Astrocyte of the cerebellum (primary cell): Measurements from ENCODE around the gene LIN37.

Experiments used
- DNase-seq: peaks from one replicate; pipeline ENCODE4 v3.0.0-alpha.2; 2011; ENCODE audit warnings: low read depth
- H3K4me3 ChIP-seq: 2 replicates; pipeline ENCODE4 v1.5.1; 2011; ENCODE audit warnings: mild to moderate bottlenecking, low read depth, low read length, moderate library complexity
- CTCF ChIP-seq: IDR thresholded peaks from 2 replicates; pipeline ENCODE4 v1.5.1; 2012; ENCODE audit warnings: low read length, low read depth, moderate library complexity, mild to moderate bottlenecking; ENCODE audit errors: missing control alignments
- in situ Hi-C: cut with HindIII; loops from 2 replicates; pipeline ENCODE4 v1.10.0; 2017; ENCODE audit warnings: low sequenced_read_pairs

LIN37 gene

GRCh38 chr19:35739275-35740107 is 8.9 kb upstream of the LIN37 start:
- in situ Hi-C loops, result no loop called here
- no peak for TF ChIP-seq CTCF
- H3K4me3 ChIP-seq, result peak overlapping the region; percentile 55
- DNase-seq, result no peak

GRCh38 chr19:35740108-35740422 is 8.3 kb upstream of the LIN37 start:
- no peak for TF ChIP-seq CTCF
- peak overlapping the region; percentile 55 for H3K4me3 ChIP-seq
- DNase-seq, result no peak
- in situ Hi-C loops, result no loop called here

- in situ Hi-C loops, result no loop called here
- peak; percentile 91 for DNase-seq
Observed at GRCh38 chr19:35740423-35741202, 7.8 kb upstream of the LIN37 start.

DNA sequence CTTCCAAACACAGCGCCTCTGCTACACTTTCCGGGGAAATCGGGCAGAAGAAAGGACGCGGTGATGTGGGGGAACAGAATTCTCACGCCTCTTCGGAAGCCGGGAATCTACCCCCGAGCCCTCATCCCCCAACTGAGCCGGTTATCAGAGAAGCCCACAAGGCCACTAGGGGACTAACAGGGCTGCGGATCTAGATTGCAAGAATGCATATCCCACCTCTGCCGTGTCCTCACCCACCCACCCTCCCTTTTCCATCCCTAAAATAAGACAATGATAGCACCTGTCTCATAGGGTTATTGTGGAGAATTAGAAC is 7.2 kb upstream of the LIN37 start:
- peak overlapping the region; percentile 55 for H3K4me3 ChIP-seq
- in situ Hi-C loops, result no loop called here
- no peak for TF ChIP-seq CTCF
- DNase-seq, result no peak

More at GRCh38 chr19:35740423-35741202, 7.8 kb upstream of the LIN37 start:
- TF ChIP-seq CTCF, result peak; percentile 10
- H3K4me3 ChIP-seq, result peak overlapping the region; percentile 55

- TF ChIP-seq CTCF, result no peak
- H3K4me3 ChIP-seq, result no peak within 1 kb of the TSS
- no peak for DNase-seq
- in situ Hi-C loops, result no loop called here
Observed at GRCh38 chr19:35742121-35742724, 6.2 kb upstream of the LIN37 start, which contains the start of gene IGFLR1. IGFLR1 (minus strand) TSS chr19:35742452; CDS start chr19:35741180, 1,272 bp downstream.

DNA sequence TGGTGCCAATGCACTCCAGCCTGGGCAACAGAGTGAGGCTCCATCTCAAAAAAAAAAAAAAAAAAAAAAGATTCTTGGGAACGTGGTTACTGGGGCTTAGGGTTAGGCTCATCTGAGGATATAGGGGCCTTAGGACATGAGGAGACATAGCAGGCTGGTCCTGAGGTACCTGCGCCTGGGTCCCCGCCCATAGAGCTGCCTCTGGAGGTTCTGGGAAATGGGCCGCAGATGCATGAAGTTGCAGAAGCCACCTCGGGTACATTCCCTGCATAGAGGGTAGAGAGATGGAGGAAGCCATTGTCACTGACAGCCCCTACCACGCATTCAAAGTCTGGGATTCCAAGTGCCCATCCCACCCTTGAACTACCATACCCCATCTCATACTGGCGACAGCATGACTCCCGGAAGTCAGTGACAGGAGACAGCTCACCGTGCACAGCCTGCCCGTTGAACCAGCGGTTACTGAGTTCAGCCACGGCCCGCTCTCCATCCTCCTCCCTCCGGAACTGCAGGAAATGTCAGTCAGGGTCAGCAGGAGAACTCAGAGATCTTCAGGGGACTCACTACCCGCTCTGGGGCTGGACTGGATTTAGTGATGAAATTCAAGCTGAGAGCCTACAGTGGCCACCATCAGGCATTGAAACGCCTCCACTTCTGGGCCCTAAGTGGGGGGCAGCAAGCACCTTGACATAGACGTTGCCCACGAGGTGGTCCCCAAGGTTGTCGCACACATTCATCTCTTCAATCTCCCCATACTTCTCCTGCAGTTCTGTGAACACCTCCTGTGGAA is 4.5 kb upstream of the LIN37 start:
- TF ChIP-seq CTCF, result no peak
- no peak for DNase-seq
- in situ Hi-C loops, result no loop called here
- H3K4me3 ChIP-seq, result no peak overlapping the region
